GM12874 (cell line): ENCODE measurements around the gene KCNJ6.

Experiments used
- CTCF ChIP-seq: IDR thresholded peaks from 2 replicates; pipeline ENCODE4 v1.5.1; 2011; ENCODE audit warnings: low read depth, mild to moderate bottlenecking, control low read depth, low read length, moderate library complexity; ENCODE audit not compliant: insufficient read depth

KCNJ6 gene

GRCh38 chr21:37603129-37603528, 313.1 kb downstream of the KCNJ6 start:
- TF ChIP-seq CTCF, result no peak

GRCh38 chr21:37601915-37602314, 314.3 kb downstream of the KCNJ6 start:
- TF ChIP-seq CTCF, result no peak

- TF ChIP-seq CTCF, result no peak
Measured at GRCh38 chr21:37601027-37601426, 315.2 kb downstream of the KCNJ6 start.

GRCh38 chr21:37595944-37596343, 320.3 kb downstream of the KCNJ6 start:
- no peak for TF ChIP-seq CTCF

- TF ChIP-seq CTCF, result no peak
Measured at GRCh38 chr21:37594472-37594951, 321.7 kb downstream of the KCNJ6 start.

GRCh38 chr21:37593740-37594471, 322.4 kb downstream of the KCNJ6 start:
- no peak for TF ChIP-seq CTCF

GRCh38 chr21:37593015-37593414, 323.2 kb downstream of the KCNJ6 start:
- no peak for TF ChIP-seq CTCF

GRCh38 chr21:37592496-37592895, 323.8 kb downstream of the KCNJ6 start:
- TF ChIP-seq CTCF, result no peak
